ENCODE measurements around the gene CD74. TPM values are rescaled to one million over a fixed set of nuclear protein-coding genes. Genes with fewer than 3 reads are reported as not detected.
"Not testable (repeated sequence)": the region's sequence is repeated elsewhere in the genome, so short reads cannot be mapped to it uniquely, and the experiment has no call there.

Gene CD74
- total RNA-seq, 1 donor from 2014 or later: 24.9 TPM

- no peak for TF ChIP-seq CTCF (conservative IDR thresholded peaks at IDR 0.05)
- DNase-seq (ENCODE audit: extremely low spot score, unreplicated experiment): no peak
- H3K27ac Mint-ChIP-seq: peak overlapping the region; percentile 5
These were observed 16.7 kb upstream of the CD74 start for GRCh38 chr5:150429410-150429873.

GRCh38 chr5:150428978-150429377 is 16.3 kb upstream of the CD74 start:
- Mint-ChIP-seq H3K9me3 (no peaks in the 10 kb centered on the region), H3K27ac (peak overlapping the region; percentile 90)

More at GRCh38 chr5:150429410-150429873, 16.7 kb upstream of the CD74 start:
- Mint-ChIP-seq H3K4me1 (ENCODE audit: unreplicated experiment) (peaks cover 9% of the 10 kb centered on the region), H3K36me3 (no peaks in the 10 kb centered on the region), H3K4me3 (no peak overlapping the region), H3K27me3 (no peaks in the 10 kb centered on the region), H3K9me3 (no peaks in the 10 kb centered on the region)

GRCh38 chr5:150428106-150428876 is 15.6 kb upstream of the CD74 start:
- H3K4me1 Mint-ChIP-seq (ENCODE audit: unreplicated experiment): peaks cover 9% of the 10 kb centered on the region
- no peaks in the 10 kb centered on the region for H3K36me3 Mint-ChIP-seq
- H3K4me3 Mint-ChIP-seq: no peak overlapping the region
- no peak for TF ChIP-seq CTCF (conservative IDR thresholded peaks at IDR 0.05)
- no peak for DNase-seq (ENCODE audit: extremely low spot score, unreplicated experiment)
- H3K27ac Mint-ChIP-seq: peak overlapping the region; percentile 90
- no peaks in the 10 kb centered on the region for H3K27me3 Mint-ChIP-seq
- no peaks in the 10 kb centered on the region for H3K9me3 Mint-ChIP-seq

More at GRCh38 chr5:150428978-150429377, 16.3 kb upstream of the CD74 start:
- Mint-ChIP-seq H3K36me3 (no peaks in the 10 kb centered on the region), H3K27me3 (no peaks in the 10 kb centered on the region), H3K4me3 (no peak overlapping the region), H3K4me1 (ENCODE audit: unreplicated experiment) (peaks cover 9% of the 10 kb centered on the region)
- DNase-seq (ENCODE audit: extremely low spot score, unreplicated experiment): no peak
- TF ChIP-seq CTCF (conservative IDR thresholded peaks at IDR 0.05): no peak

GRCh38 chr5:150426165-150426564 is 13.5 kb upstream of the CD74 start:
- not testable (repeated sequence) for H3K36me3 Mint-ChIP-seq; H3K9me3 Mint-ChIP-seq; DNase-seq (ENCODE audit: extremely low spot score, unreplicated experiment); H3K4me1 Mint-ChIP-seq (ENCODE audit: unreplicated experiment); H3K27ac Mint-ChIP-seq; H3K4me3 Mint-ChIP-seq; H3K27me3 Mint-ChIP-seq

- Mint-ChIP-seq H3K27me3 (no peaks in the 10 kb centered on the region), H3K4me3 (no peak overlapping the region), H3K9me3 (no peaks in the 10 kb centered on the region), H3K27ac (no peak overlapping the region), H3K36me3 (no peaks in the 10 kb centered on the region), H3K4me1 (ENCODE audit: unreplicated experiment) (peaks cover 2% of the 10 kb centered on the region)
- DNase-seq (ENCODE audit: extremely low spot score, unreplicated experiment): no peak
- TF ChIP-seq CTCF (conservative IDR thresholded peaks at IDR 0.05): no peak
These were observed 10.0 kb upstream of the CD74 start for GRCh38 chr5:150422758-150423157.

- Mint-ChIP-seq H3K36me3 (no peaks in the 10 kb centered on the region), H3K27me3 (no peaks in the 10 kb centered on the region), H3K9me3 (no peaks in the 10 kb centered on the region), H3K4me3 (no peak overlapping the region), H3K4me1 (ENCODE audit: unreplicated experiment) (no peaks in the 10 kb centered on the region), H3K27ac (no peak overlapping the region)
- TF ChIP-seq CTCF (conservative IDR thresholded peaks at IDR 0.05): no peak
- DNase-seq (ENCODE audit: extremely low spot score, unreplicated experiment): no peak
These were observed 9.4 kb upstream of the CD74 start for GRCh38 chr5:150422075-150422474.
